Peyer's patch (tissue), 4 donors: Measurements from ENCODE around the gene GRID2.

Source experiments
- POLR2A ChIP-seq, 2 donors: fragments of 450-650 bp; IDR thresholded peaks; one replicate each; pipeline ENCODE4 v1.5.1; 2017; ENCODE audit warnings: antibody characterized with exemption in 2 of 2, mild to moderate bottlenecking in 2 of 2, moderate library complexity in 2 of 2
- TF ChIP-seq, protein P1 (sequence below), 6 experiments: fragments of 450-650 bp in 4 of 6; fragments of 200-600 bp in 2 of 6; sonication (generic) in 1 of 6; IDR thresholded peaks; one replicate each; pipeline ENCODE4 v1.5.1; 2017 to 2019; ENCODE audit warnings: antibody characterized with exemption in 6 of 6, mild to moderate bottlenecking in 3 of 6, moderate library complexity in 1 of 6

DNA sequence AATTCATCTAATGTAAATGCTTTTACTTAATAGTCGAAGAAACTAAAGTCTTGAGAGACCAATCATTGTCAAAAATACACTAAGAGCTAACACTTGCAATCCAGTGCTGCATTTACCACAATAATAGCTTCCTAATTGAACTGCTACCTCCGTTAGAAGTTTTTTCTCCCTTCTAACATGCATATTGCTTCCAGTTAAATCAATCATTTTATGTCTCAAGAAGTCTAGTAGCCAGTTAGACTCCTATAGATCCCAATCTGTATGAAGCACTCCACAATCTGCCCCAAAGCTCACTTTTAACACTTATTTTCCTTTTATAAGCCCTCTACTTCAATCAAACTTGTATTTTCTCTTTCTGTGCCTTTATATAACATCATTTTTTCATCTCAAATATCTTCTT lies 41.4 kb upstream of the GRID2 start:
- TF ChIP-seq, protein P1, sequence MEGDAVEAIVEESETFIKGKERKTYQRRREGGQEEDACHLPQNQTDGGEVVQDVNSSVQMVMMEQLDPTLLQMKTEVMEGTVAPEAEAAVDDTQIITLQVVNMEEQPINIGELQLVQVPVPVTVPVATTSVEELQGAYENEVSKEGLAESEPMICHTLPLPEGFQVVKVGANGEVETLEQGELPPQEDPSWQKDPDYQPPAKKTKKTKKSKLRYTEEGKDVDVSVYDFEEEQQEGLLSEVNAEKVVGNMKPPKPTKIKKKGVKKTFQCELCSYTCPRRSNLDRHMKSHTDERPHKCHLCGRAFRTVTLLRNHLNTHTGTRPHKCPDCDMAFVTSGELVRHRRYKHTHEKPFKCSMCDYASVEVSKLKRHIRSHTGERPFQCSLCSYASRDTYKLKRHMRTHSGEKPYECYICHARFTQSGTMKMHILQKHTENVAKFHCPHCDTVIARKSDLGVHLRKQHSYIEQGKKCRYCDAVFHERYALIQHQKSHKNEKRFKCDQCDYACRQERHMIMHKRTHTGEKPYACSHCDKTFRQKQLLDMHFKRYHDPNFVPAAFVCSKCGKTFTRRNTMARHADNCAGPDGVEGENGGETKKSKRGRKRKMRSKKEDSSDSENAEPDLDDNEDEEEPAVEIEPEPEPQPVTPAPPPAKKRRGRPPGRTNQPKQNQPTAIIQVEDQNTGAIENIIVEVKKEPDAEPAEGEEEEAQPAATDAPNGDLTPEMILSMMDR (IDR thresholded peaks at IDR 0.05), result no peak
- TF ChIP-seq POLR2A (IDR thresholded peaks at IDR 0.05), result no peak
